HEK293 (cell line): ENCODE measurements around the gene SULT4A1.

Source experiments
- CTCF ChIA-PET: fragments of 350-600 bp; formaldehyde crosslinking; extraction: SDS; loops from one replicate; lab custom pipeline; 2021; ENCODE audit warnings: antibody characterized with exemption; lab: Yijun Ruan, JAX
- POLR2A ChIA-PET: fragments of 300-600 bp; formaldehyde crosslinking; extraction: SDS; loops from one replicate; lab custom pipeline; 2020; ENCODE audit warnings: antibody characterized with exemption, inconsistent platforms; lab: Yijun Ruan, JAX
- H3K27ac ChIP-seq: fragments of 200-500 bp; sonication (Bioruptor generic); 2 replicates; pipeline ENCODE4 v1.5.1; 2014; ENCODE audit warnings: low read depth, low read length, control low read depth, inconsistent platforms; ENCODE audit errors: extremely low read depth
- H3K36me3 ChIP-seq, 2 experiments: fragments of 200-500 bp in 1 of 2; sonication (Bioruptor generic) in 1 of 2; 1 replicate in 1 of 2; 2 replicates in 1 of 2; pipeline ENCODE4 v1.5.1; 2014 to 2017; ENCODE audit warnings: inconsistent platforms in 2 of 2, low read length in 2 of 2; ENCODE audit not compliant: control insufficient read depth in 2 of 2, insufficient read depth in 1 of 2
- H3K4me1 ChIP-seq: fragments of 200-500 bp; sonication (Bioruptor generic); 2 replicates; pipeline ENCODE4 v1.5.1; 2014; ENCODE audit warnings: mild to moderate bottlenecking, low read length, inconsistent platforms; ENCODE audit not compliant: control insufficient read depth, insufficient read depth
- H3K4me3 ChIP-seq: 2 replicates; pipeline ENCODE4 v1.5.1; 2011; ENCODE audit warnings: low read depth, mild to moderate bottlenecking, control low read depth, low read length, moderate library complexity
- H3K9me3 ChIP-seq: fragments of 200-500 bp; sonication (Bioruptor generic); 2 replicates; pipeline ENCODE4 v1.5.1; 2014; ENCODE audit warnings: low read depth, low read length, inconsistent platforms; ENCODE audit not compliant: control insufficient read depth, insufficient read depth
- BCL11B ChIP-seq: fragments of 450-650 bp; formaldehyde crosslinking; IDR thresholded peaks from 2 replicates; pipeline ENCODE4 v1.5.1; 2016; ENCODE audit warnings: low read depth, missing biosample characterization, missing genetic modification characterization
- GLI4 ChIP-seq: fragments of 450-650 bp; formaldehyde crosslinking; IDR thresholded peaks from 2 replicates; pipeline ENCODE4 v1.5.1; 2016; ENCODE audit warnings: missing biosample characterization, missing genetic modification characterization
- SCRT1 ChIP-seq: fragments of 450-650 bp; formaldehyde crosslinking; IDR thresholded peaks from 2 replicates; pipeline ENCODE4 v1.5.1; 2016; ENCODE audit warnings: missing biosample characterization, missing genetic modification characterization, borderline replicate concordance
- SCRT2 ChIP-seq: fragments of 450-650 bp; formaldehyde crosslinking; IDR thresholded peaks from 2 replicates; pipeline ENCODE4 v1.5.1; 2016; ENCODE audit warnings: missing biosample characterization, missing genetic modification characterization
- ZBTB17 ChIP-seq: fragments of 450-650 bp; formaldehyde crosslinking; IDR thresholded peaks from 2 replicates; pipeline ENCODE4 v1.5.1; 2016; ENCODE audit warnings: missing biosample characterization, missing genetic modification characterization
- ZBTB8A ChIP-seq: fragments of 450-650 bp; formaldehyde crosslinking; IDR thresholded peaks from 2 replicates; pipeline ENCODE4 v1.5.1; 2016; ENCODE audit warnings: missing biosample characterization, missing genetic modification characterization
- ZFP37 ChIP-seq: fragments of 450-650 bp; formaldehyde crosslinking; IDR thresholded peaks from 2 replicates; pipeline ENCODE4 v1.5.1; 2016; ENCODE audit warnings: missing biosample characterization, missing genetic modification characterization
- ZFP41 ChIP-seq: fragments of 450-650 bp; formaldehyde crosslinking; IDR thresholded peaks from 2 replicates; pipeline ENCODE4 v1.5.1; 2016; ENCODE audit warnings: missing biosample characterization, missing genetic modification characterization, borderline replicate concordance
- ZIC2 ChIP-seq: fragments of 450-650 bp; formaldehyde crosslinking; IDR thresholded peaks from 2 replicates; pipeline ENCODE4 v1.5.1; 2016; ENCODE audit warnings: missing biosample characterization, missing genetic modification characterization
- ZNF146 ChIP-seq: fragments of 450-650 bp; formaldehyde crosslinking; IDR thresholded peaks from 2 replicates; pipeline ENCODE4 v1.5.1; 2016; ENCODE audit warnings: missing biosample characterization, missing genetic modification characterization
- ZNF157 ChIP-seq: fragments of 450-650 bp; formaldehyde crosslinking; IDR thresholded peaks from 2 replicates; pipeline ENCODE4 v1.5.1; 2016; ENCODE audit warnings: missing biosample characterization, missing genetic modification characterization
- ZNF174 ChIP-seq: fragments of 450-650 bp; formaldehyde crosslinking; IDR thresholded peaks from 2 replicates; pipeline ENCODE4 v1.5.0; 2017; ENCODE audit warnings: missing biosample characterization, mild to moderate bottlenecking, missing genetic modification characterization
- ZNF2 ChIP-seq: fragments of 450-650 bp; formaldehyde crosslinking; IDR thresholded peaks from 2 replicates; pipeline ENCODE4 v1.5.1; 2016; ENCODE audit warnings: missing biosample characterization, missing genetic modification characterization
- ZNF214 ChIP-seq: fragments of 450-650 bp; formaldehyde crosslinking; IDR thresholded peaks from 2 replicates; pipeline ENCODE4 v1.5.1; 2017; ENCODE audit warnings: missing biosample characterization, mild to moderate bottlenecking, missing genetic modification characterization, borderline replicate concordance
- ZNF248 ChIP-seq: fragments of 450-650 bp; formaldehyde crosslinking; IDR thresholded peaks from 2 replicates; pipeline ENCODE4 v1.5.1; 2017; ENCODE audit warnings: missing biosample characterization, missing genetic modification characterization
- ZNF311 ChIP-seq: fragments of 450-650 bp; formaldehyde crosslinking; IDR thresholded peaks from 2 replicates; pipeline ENCODE4 v1.5.1; 2017; ENCODE audit warnings: missing biosample characterization, missing genetic modification characterization, borderline replicate concordance
- ZNF324 ChIP-seq: fragments of 450-650 bp; formaldehyde crosslinking; IDR thresholded peaks from 2 replicates; pipeline ENCODE4 v1.5.1; 2016; ENCODE audit warnings: missing biosample characterization, missing genetic modification characterization
- ZNF433 ChIP-seq: fragments of 450-650 bp; formaldehyde crosslinking; IDR thresholded peaks from 2 replicates; pipeline ENCODE4 v1.5.1; 2016; ENCODE audit warnings: missing biosample characterization, missing genetic modification characterization, low read depth
- ZNF529 ChIP-seq: fragments of 450-650 bp; formaldehyde crosslinking; IDR thresholded peaks from 2 replicates; pipeline ENCODE4 v1.5.1; 2017; ENCODE audit warnings: missing genetic modification characterization, missing biosample characterization; ENCODE audit not compliant: insufficient replicate concordance
- ZNF544 ChIP-seq: fragments of 450-650 bp; formaldehyde crosslinking; IDR thresholded peaks from 2 replicates; pipeline ENCODE4 v1.5.0; 2017; ENCODE audit warnings: missing biosample characterization, missing genetic modification characterization
- ZNF558 ChIP-seq: fragments of 450-650 bp; formaldehyde crosslinking; IDR thresholded peaks from 2 replicates; pipeline ENCODE4 v1.5.1; 2016; ENCODE audit warnings: missing biosample characterization, missing genetic modification characterization
- ZNF677 ChIP-seq: fragments of 450-650 bp; IDR thresholded peaks from 2 replicates; pipeline ENCODE4 v1.5.0; 2018; ENCODE audit warnings: missing biosample characterization, mild to moderate bottlenecking, missing genetic modification characterization, moderate library complexity
- TF ChIP-seq, protein P1 (sequence below): fragments of 450-650 bp; formaldehyde crosslinking; IDR thresholded peaks from 2 replicates; pipeline ENCODE4 v1.5.1; 2017; ENCODE audit warnings: missing biosample characterization, missing genetic modification characterization
- TF ChIP-seq, protein P2 (sequence below): fragments of 450-650 bp; formaldehyde crosslinking; IDR thresholded peaks from 2 replicates; pipeline ENCODE4 v1.5.1; 2016; ENCODE audit warnings: missing biosample characterization, missing genetic modification characterization
- TF ChIP-seq, protein P3 (sequence below): fragments of 450-650 bp; formaldehyde crosslinking; IDR thresholded peaks from 2 replicates; pipeline ENCODE4 v1.5.1; 2016; ENCODE audit warnings: missing biosample characterization, missing genetic modification characterization
- TF ChIP-seq, protein P4 (sequence below): fragments of 450-650 bp; formaldehyde crosslinking; optimal IDR thresholded peaks from 2 replicates; pipeline ENCODE3; 2016; ENCODE audit warnings: missing biosample characterization, mild to moderate bottlenecking, missing genetic modification characterization
- TF ChIP-seq, protein P5 (sequence below): fragments of 450-650 bp; formaldehyde crosslinking; IDR thresholded peaks from 2 replicates; pipeline ENCODE4 v1.5.1; 2016; ENCODE audit warnings: missing biosample characterization, missing genetic modification characterization

Gene SULT4A1

DNA sequence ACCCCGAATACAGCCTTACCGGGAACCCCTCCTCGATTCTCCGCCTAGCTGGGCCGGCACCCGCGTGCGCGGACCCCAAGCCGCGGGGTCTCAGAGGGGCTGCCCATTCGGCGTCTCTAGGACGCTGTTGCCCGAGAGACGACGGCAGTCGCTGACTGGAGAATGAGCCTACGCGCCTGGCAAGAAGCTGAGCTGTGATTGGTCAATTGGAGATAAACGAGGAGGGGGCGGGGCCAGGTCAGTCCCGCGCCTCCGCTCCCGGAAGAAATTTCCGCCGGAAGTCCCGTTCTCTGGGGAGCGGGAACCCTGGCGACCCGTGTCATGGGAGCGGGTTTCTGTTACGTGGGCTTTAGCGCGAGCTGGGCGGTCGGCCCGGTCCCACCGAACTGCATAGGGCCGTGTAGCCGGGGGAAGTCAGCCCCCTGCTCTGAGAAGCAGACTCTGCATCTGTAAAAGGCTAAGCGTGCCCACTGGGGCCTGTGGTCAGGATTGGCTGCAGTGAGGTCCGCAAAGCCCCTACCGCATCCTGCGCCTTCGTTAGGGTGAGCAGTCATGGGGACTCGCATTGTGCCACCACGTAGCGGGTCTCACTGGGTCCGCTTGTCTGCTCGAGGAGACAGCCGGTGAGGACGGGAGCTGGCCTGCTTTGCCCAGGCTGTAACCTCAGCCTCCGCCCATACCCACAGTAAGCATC is 50.0 kb downstream of the SULT4A1 start, which contains the start of gene EFCAB6:
Gene EFCAB6 (minus strand): TSS at position 157 of the 694 bp plus-strand sequence. CDS start 29,987 bp downstream, outside the sequence.
- Histone ChIP-seq H3K9me3 (no peaks in the 10 kb centered on the region), H3K36me3 (peaks cover 0 to 12% of the 10 kb centered on the region in 2 experiments; a peak in 2 of 3 replicates), H3K27ac (peak within 1 kb of the TSS; percentile 80), H3K4me1 (peaks cover 3% of the 10 kb centered on the region; the same call in 1 of the 2 replicates), H3K4me3 (peak within 1 kb of the TSS; percentile 78)
- CTCF ChIA-PET, result interaction anchor here (0.7 to 1.4 kb wide), 4 partner anchors 8 to 581 kb away, joined by 3 to 5 read pairs (median 4); no protein-coding TSS in a partner anchor
- POLR2A ChIA-PET, result interaction anchor here (0.7 to 1.8 kb wide), 11 partner anchors 10 to 408 kb away, joined by 3 to 8 read pairs (median 3); no protein-coding TSS in a partner anchor
- TF ChIP-seq SCRT1 (tag by site-specific recombination), result no peak
- TF ChIP-seq, protein P1, sequence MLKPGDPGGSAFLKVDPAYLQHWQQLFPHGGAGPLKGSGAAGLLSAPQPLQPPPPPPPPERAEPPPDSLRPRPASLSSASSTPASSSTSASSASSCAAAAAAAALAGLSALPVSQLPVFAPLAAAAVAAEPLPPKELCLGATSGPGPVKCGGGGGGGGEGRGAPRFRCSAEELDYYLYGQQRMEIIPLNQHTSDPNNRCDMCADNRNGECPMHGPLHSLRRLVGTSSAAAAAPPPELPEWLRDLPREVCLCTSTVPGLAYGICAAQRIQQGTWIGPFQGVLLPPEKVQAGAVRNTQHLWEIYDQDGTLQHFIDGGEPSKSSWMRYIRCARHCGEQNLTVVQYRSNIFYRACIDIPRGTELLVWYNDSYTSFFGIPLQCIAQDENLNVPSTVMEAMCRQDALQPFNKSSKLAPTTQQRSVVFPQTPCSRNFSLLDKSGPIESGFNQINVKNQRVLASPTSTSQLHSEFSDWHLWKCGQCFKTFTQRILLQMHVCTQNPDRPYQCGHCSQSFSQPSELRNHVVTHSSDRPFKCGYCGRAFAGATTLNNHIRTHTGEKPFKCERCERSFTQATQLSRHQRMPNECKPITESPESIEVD (tag by site-specific recombination), result no peak
- TF ChIP-seq ZNF248, result no peak
- peak; percentile 43; the same call in 1 of the 2 replicates for TF ChIP-seq ZFP37
- TF ChIP-seq ZNF214 (tag by site-specific recombination), result no peak
- no peak for TF ChIP-seq ZBTB17 (tag by site-specific recombination)
- TF ChIP-seq ZNF174 (tag by site-specific recombination), result no peak
- TF ChIP-seq ZFP41, result no peak
- no peak for TF ChIP-seq ZNF157
- 0 out of 2 replicates have a peak, but pooled peaks have one; percentile 27 for TF ChIP-seq BCL11B (tag by site-specific recombination)
- TF ChIP-seq ZNF558 (tag by site-specific recombination), result no peak
- TF ChIP-seq GLI4 (tag by site-specific recombination), result 0 out of 2 replicates have a peak, but pooled peaks have one; percentile 28
- TF ChIP-seq ZNF311 (tag by site-specific recombination), result no peak
- TF ChIP-seq ZNF146, result no peak
- TF ChIP-seq SCRT2 (tag by site-specific recombination), result no peak
- TF ChIP-seq ZNF2, result peak; percentile 64; the same call in 1 of the 2 replicates
- peak; percentile 29; the same call in 1 of the 2 replicates for TF ChIP-seq ZBTB8A (tag by site-specific recombination)
- no peak for TF ChIP-seq ZNF544 (tag by site-specific recombination)
- 0 out of 2 replicates have a peak, but pooled peaks have one; percentile 17 for TF ChIP-seq ZIC2 (tag by site-specific recombination)
- TF ChIP-seq, protein P2, sequence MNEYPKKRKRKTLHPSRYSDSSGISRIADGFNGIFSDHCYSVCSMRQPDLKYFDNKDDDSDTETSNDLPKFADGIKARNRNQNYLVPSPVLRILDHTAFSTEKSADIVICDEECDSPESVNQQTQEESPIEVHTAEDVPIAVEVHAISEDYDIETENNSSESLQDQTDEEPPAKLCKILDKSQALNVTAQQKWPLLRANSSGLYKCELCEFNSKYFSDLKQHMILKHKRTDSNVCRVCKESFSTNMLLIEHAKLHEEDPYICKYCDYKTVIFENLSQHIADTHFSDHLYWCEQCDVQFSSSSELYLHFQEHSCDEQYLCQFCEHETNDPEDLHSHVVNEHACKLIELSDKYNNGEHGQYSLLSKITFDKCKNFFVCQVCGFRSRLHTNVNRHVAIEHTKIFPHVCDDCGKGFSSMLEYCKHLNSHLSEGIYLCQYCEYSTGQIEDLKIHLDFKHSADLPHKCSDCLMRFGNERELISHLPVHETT, result no peak
- TF ChIP-seq, protein P3, sequence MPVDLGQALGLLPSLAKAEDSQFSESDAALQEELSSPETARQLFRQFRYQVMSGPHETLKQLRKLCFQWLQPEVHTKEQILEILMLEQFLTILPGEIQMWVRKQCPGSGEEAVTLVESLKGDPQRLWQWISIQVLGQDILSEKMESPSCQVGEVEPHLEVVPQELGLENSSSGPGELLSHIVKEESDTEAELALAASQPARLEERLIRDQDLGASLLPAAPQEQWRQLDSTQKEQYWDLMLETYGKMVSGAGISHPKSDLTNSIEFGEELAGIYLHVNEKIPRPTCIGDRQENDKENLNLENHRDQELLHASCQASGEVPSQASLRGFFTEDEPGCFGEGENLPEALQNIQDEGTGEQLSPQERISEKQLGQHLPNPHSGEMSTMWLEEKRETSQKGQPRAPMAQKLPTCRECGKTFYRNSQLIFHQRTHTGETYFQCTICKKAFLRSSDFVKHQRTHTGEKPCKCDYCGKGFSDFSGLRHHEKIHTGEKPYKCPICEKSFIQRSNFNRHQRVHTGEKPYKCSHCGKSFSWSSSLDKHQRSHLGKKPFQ (tag by site-specific recombination), result no peak
- TF ChIP-seq, protein P4, sequence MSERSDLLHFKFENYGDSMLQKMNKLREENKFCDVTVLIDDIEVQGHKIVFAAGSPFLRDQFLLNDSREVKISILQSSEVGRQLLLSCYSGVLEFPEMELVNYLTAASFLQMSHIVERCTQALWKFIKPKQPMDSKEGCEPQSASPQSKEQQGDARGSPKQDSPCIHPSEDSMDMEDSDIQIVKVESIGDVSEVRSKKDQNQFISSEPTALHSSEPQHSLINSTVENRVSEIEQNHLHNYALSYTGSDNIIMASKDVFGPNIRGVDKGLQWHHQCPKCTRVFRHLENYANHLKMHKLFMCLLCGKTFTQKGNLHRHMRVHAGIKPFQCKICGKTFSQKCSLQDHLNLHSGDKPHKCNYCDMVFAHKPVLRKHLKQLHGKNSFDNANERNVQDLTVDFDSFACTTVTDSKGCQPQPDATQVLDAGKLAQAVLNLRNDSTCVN, result peak; percentile 85
- TF ChIP-seq ZNF324 (tag by site-specific recombination), result no peak
- no peak for TF ChIP-seq ZNF433 (tag by site-specific recombination)
- no peak for TF ChIP-seq ZNF677
- TF ChIP-seq ZNF529 (tag by site-specific recombination), result no peak
- TF ChIP-seq, protein P5, sequence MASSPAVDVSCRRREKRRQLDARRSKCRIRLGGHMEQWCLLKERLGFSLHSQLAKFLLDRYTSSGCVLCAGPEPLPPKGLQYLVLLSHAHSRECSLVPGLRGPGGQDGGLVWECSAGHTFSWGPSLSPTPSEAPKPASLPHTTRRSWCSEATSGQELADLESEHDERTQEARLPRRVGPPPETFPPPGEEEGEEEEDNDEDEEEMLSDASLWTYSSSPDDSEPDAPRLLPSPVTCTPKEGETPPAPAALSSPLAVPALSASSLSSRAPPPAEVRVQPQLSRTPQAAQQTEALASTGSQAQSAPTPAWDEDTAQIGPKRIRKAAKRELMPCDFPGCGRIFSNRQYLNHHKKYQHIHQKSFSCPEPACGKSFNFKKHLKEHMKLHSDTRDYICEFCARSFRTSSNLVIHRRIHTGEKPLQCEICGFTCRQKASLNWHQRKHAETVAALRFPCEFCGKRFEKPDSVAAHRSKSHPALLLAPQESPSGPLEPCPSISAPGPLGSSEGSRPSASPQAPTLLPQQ (tag by site-specific recombination), result peak; percentile 48; the same call in 1 of the 2 replicates
